Measurements from ENCODE around the gene ELF4. TPM values are rescaled to one million over a fixed set of nuclear protein-coding genes. Genes with fewer than 3 reads are reported as not detected.

The ELF4 gene
- total RNA-seq: 1 to 10 TPM; 2.8 to 3.8 TPM
- polyA plus RNA-seq (2013, experiment 1 of 2): 1.9 TPM
- polyA plus RNA-seq (2013, experiment 2 of 2): 1.9 TPM
- long read RNA-seq, experiment 1, partial matches to known transcripts: 2 of 2 reads
- long read RNA-seq, experiment 1, other reads (novel, unspliced or antisense): 0 of 2 reads
- long read RNA-seq, experiment 2, full-length matches to known transcripts: 1 of 2 reads
- long read RNA-seq, experiment 2, partial matches to known transcripts: 0 of 2 reads
- long read RNA-seq, experiment 2, other reads (novel, unspliced or antisense): 1 of 2 reads
- long read RNA-seq, experiment 3, full-length matches to known transcripts: 1 of 3 reads
- long read RNA-seq, experiment 3, partial matches to known transcripts: 0 of 3 reads
- long read RNA-seq, experiment 3, other reads (novel, unspliced or antisense): 2 of 3 reads
- long read RNA-seq, experiment 4: 0 reads

GRCh38 chrX:130110379-130111219 lies at the start of gene ELF4:
ELF4 (minus strand) TSS chrX:130110497; CDS start chrX:130081330, 29,167 bp downstream.
- Mint-ChIP-seq H3K4me3 (peak within 1 kb of the TSS; percentile 51), H3K9me3 (peaks cover 45% of the 10 kb centered on the region), H3K4me1 (peaks cover 7% of the 10 kb centered on the region), H3K27me3 (ENCODE audit: insufficient read depth) (peaks cover 73% of the 10 kb centered on the region), H3K36me3 (ENCODE audit: low read depth) (no peaks in the 10 kb centered on the region), H3K27ac (no peak within 1 kb of the TSS)
- TF ChIP-seq CTCF (conservative IDR thresholded peaks at IDR 0.05): no peak
- peak; percentile 68 for DNase-seq
- Histone ChIP-seq H3K27ac (ENCODE audit: low read depth, low read length) (no peak within 1 kb of the TSS), H3K4me3 (ENCODE audit: low read length) (no peak within 1 kb of the TSS), H3K36me3 (ENCODE audit: control insufficient read depth, insufficient read depth, low read length) (no peaks in the 10 kb centered on the region), H3K27me3 (ENCODE audit: control insufficient read depth, insufficient read depth, low read length, poor library complexity, severe bottlenecking) (peaks cover 30% of the 10 kb centered on the region), H3K9me3 (ENCODE audit: control insufficient read depth, low read length) (no peaks in the 10 kb centered on the region), H3K9ac (ENCODE audit: extremely low read depth, low read length, poor library complexity, severe bottlenecking) (no peak within 1 kb of the TSS), H3K4me1 (ENCODE audit: control insufficient read depth, insufficient read depth, low read length) (no peaks in the 10 kb centered on the region)
- 0 to 1% methylated on average over 2 to 37 of the region's 123 CpGs for WGBS, 2 experiments (ENCODE audit: insufficient coverage in 1 of 2, insufficient read length in 1 of 2)

GRCh38 chrX:130159776-130160175 lies 49.5 kb upstream of the ELF4 start:
- Mint-ChIP-seq H3K9me3 (peaks cover 18% of the 10 kb centered on the region), H3K27me3 (ENCODE audit: insufficient read depth) (no peaks in the 10 kb centered on the region), H3K36me3 (ENCODE audit: low read depth) (peaks cover 11% of the 10 kb centered on the region), H3K4me1 (peaks cover 6% of the 10 kb centered on the region), H3K27ac (no peak overlapping the region), H3K4me3 (no peak overlapping the region)
- Histone ChIP-seq H3K4me1 (ENCODE audit: control insufficient read depth, insufficient read depth, low read length) (no peaks in the 10 kb centered on the region), H3K27ac (ENCODE audit: low read depth, low read length) (no peak overlapping the region), H3K4me3 (ENCODE audit: low read length) (no peak overlapping the region), H3K9me3 (ENCODE audit: control insufficient read depth, low read length) (no peaks in the 10 kb centered on the region), H3K27me3 (ENCODE audit: control insufficient read depth, insufficient read depth, low read length, poor library complexity, severe bottlenecking) (no peaks in the 10 kb centered on the region), H3K36me3 (ENCODE audit: control insufficient read depth, insufficient read depth, low read length) (peaks cover 5% of the 10 kb centered on the region), H3K9ac (ENCODE audit: extremely low read depth, low read length, poor library complexity, severe bottlenecking) (no peak overlapping the region)
- WGBS, 2 experiments (ENCODE audit: insufficient coverage in 1 of 2, insufficient read length in 1 of 2): 80 to 98% methylated on average over 1 to 3 of the region's 4 CpGs
- DNase-seq: no peak
- no peak for TF ChIP-seq CTCF (conservative IDR thresholded peaks at IDR 0.05)

GRCh38 chrX:130158311-130158710 lies 48.0 kb upstream of the ELF4 start:
- H3K4me3 Mint-ChIP-seq: no peak overlapping the region
- Histone ChIP-seq H3K9me3 (ENCODE audit: control insufficient read depth, low read length) (no peaks in the 10 kb centered on the region), H3K36me3 (ENCODE audit: control insufficient read depth, insufficient read depth, low read length) (peaks cover 16% of the 10 kb centered on the region), H3K9ac (ENCODE audit: extremely low read depth, low read length, poor library complexity, severe bottlenecking) (no peak overlapping the region), H3K27ac (ENCODE audit: low read depth, low read length) (no peak overlapping the region), H3K4me3 (ENCODE audit: low read length) (no peak overlapping the region), H3K27me3 (ENCODE audit: control insufficient read depth, insufficient read depth, low read length, poor library complexity, severe bottlenecking) (no peaks in the 10 kb centered on the region), H3K4me1 (ENCODE audit: control insufficient read depth, insufficient read depth, low read length) (no peaks in the 10 kb centered on the region)
- H3K27me3 Mint-ChIP-seq (ENCODE audit: insufficient read depth): no peaks in the 10 kb centered on the region
- H3K36me3 Mint-ChIP-seq (ENCODE audit: low read depth): peaks cover 12% of the 10 kb centered on the region
- no peak overlapping the region for H3K27ac Mint-ChIP-seq
- H3K9me3 Mint-ChIP-seq: peaks cover 18% of the 10 kb centered on the region
- WGBS, 2 experiments (ENCODE audit: insufficient coverage in 1 of 2, insufficient read length in 1 of 2): 93% methylated on average over 2 of the region's 2 CpGs; no CpG with 5 or more reads in 1 of the 2 experiments
- H3K4me1 Mint-ChIP-seq: peaks cover 10% of the 10 kb centered on the region
- TF ChIP-seq CTCF (conservative IDR thresholded peaks at IDR 0.05): no peak
- DNase-seq: no peak

All from endodermal cell (in vitro differentiated cells).